GM23338 (cell line): ENCODE data around the gene RNF141. TPM values are rescaled to one million over a fixed set of nuclear protein-coding genes. Genes with fewer than 3 reads are reported as not detected.

Experiments used
- ATAC-seq: fragments of 200-7000 bp; cut with Tn5 transposase; 3 replicates; pipeline ENCODE4 v1.9.1; 2020
- DNase-seq: peaks from one replicate; pipeline ENCODE4 v3.0.0-alpha.2; 2015; ENCODE audit warnings: low spot score
- H2AFZ ChIP-seq: fragments of 200-600 bp; sonication (generic); 2 replicates; pipeline ENCODE4 v1.8.0; 2016; ENCODE audit warnings: antibody characterized with exemption, mild to moderate bottlenecking, moderate library complexity
- H3F3A ChIP-seq: fragments of 200-600 bp; sonication (generic); replicated peaks from 2 replicates; pipeline ENCODE4 v1.8.0; 2017; ENCODE audit warnings: antibody characterized with exemption, mixed run types, low read depth
- H3K27ac ChIP-seq: fragments of 200-600 bp; sonication (generic); 2 replicates; pipeline ENCODE4 v1.6.1; 2016; ENCODE audit warnings: low read depth
- H3K27me3 ChIP-seq: fragments of 200-600 bp; sonication (generic); 2 replicates; pipeline ENCODE4 v1.8.0; 2016; ENCODE audit warnings: mild to moderate bottlenecking, mixed run types, moderate library complexity; ENCODE audit not compliant: insufficient read depth
- H3K36me3 ChIP-seq: fragments of 200-600 bp; sonication (generic); 2 replicates; pipeline ENCODE4 v1.8.0; 2016; ENCODE audit warnings: mild to moderate bottlenecking; ENCODE audit not compliant: insufficient read depth
- H3K4me1 ChIP-seq: fragments of 200-600 bp; sonication (generic); 2 replicates; pipeline ENCODE4 v1.8.0; 2016; ENCODE audit warnings: mild to moderate bottlenecking, moderate library complexity; ENCODE audit not compliant: insufficient read depth
- H3K4me2 ChIP-seq: fragments of 200-600 bp; sonication (generic); 2 replicates; pipeline ENCODE4 v1.7.1; 2017; ENCODE audit warnings: mixed run types
- H3K4me3 ChIP-seq: fragments of 200-600 bp; sonication (generic); 2 replicates; pipeline ENCODE4 v1.6.1; 2016; ENCODE audit warnings: mixed run types
- H3K79me2 ChIP-seq: fragments of 200-600 bp; sonication (generic); replicated peaks from 2 replicates; pipeline ENCODE4 v1.8.0; 2017; ENCODE audit warnings: mild to moderate bottlenecking; ENCODE audit not compliant: insufficient read depth
- H3K9me2 ChIP-seq: fragments of 200-600 bp; sonication (generic); 2 replicates; pipeline ENCODE4 v1.8.0; 2017; ENCODE audit not compliant: insufficient read depth
- H4K20me1 ChIP-seq: fragments of 200-600 bp; sonication (generic); replicated peaks from 2 replicates; pipeline ENCODE4 v1.8.0; 2017; ENCODE audit warnings: mild to moderate bottlenecking; ENCODE audit not compliant: insufficient read depth
- H3K27ac Mint-ChIP-seq: 2 replicates; pipeline ENCODE4 v1.8.0; 2020; ENCODE audit warnings: inconsistent platforms, mild to moderate bottlenecking, moderate library complexity, mixed read lengths
- H3K27me3 Mint-ChIP-seq: 3 replicates; pipeline ENCODE4 v1.8.0; 2022; ENCODE audit warnings: low read depth, mild to moderate bottlenecking, moderate library complexity, mixed read lengths, inconsistent platforms; ENCODE audit not compliant: insufficient read depth, poor library complexity
- H3K36me3 Mint-ChIP-seq: 3 replicates; pipeline ENCODE4 v1.8.0; 2021; ENCODE audit warnings: low read depth, mild to moderate bottlenecking, inconsistent platforms, moderate library complexity, mixed read lengths
- H3K4me1 Mint-ChIP-seq: 3 replicates; pipeline ENCODE4 v1.8.0; 2020; ENCODE audit warnings: mild to moderate bottlenecking, inconsistent platforms, mixed read lengths
- H3K4me3 Mint-ChIP-seq: 3 replicates; pipeline ENCODE4 v1.8.0; 2021; ENCODE audit warnings: moderate library complexity, mild to moderate bottlenecking, inconsistent platforms, mixed read lengths
- H3K9me3 Mint-ChIP-seq: 3 replicates; pipeline ENCODE4 v1.8.0; 2020; ENCODE audit warnings: moderate library complexity, mild to moderate bottlenecking, inconsistent platforms, mixed read lengths
- CTCF ChIP-seq, 2 experiments: fragments of 200-600 bp in 1 of 2; sonication (generic) in 1 of 2; conservative IDR thresholded peaks; 2 replicates each; pipeline versions ENCODE4 v1.5.1 to v1.6.1; 2016 to 2017; ENCODE audit warnings: antibody characterized with exemption in 2 of 2, low read depth in 2 of 2, mild to moderate bottlenecking in 2 of 2, moderate library complexity in 1 of 2
- ETS1 ChIP-seq: IDR thresholded peaks from 2 replicates; pipeline ENCODE4 v1.6.1; 2016; ENCODE audit warnings: antibody characterized with exemption
- EZH2 ChIP-seq: fragments of 200-600 bp; sonication (generic); IDR thresholded peaks from one replicate; pipeline ENCODE4 v1.8.0; 2017; ENCODE audit warnings: antibody characterized with exemption, mild to moderate bottlenecking, low read depth; ENCODE audit not compliant: unreplicated experiment
- EZH2phosphoT487 ChIP-seq: fragments of 200-600 bp; sonication (generic); IDR thresholded peaks from one replicate; pipeline ENCODE4 v1.8.1; 2018; ENCODE audit warnings: antibody characterized with exemption; ENCODE audit not compliant: unreplicated experiment
- JUNB ChIP-seq: IDR thresholded peaks from one replicate; pipeline ENCODE4 v1.6.1; 2016; ENCODE audit warnings: antibody characterized with exemption; ENCODE audit not compliant: unreplicated experiment
- REST ChIP-seq: IDR thresholded peaks from one replicate; pipeline ENCODE4 v1.6.1; 2018; ENCODE audit warnings: antibody characterized with exemption; ENCODE audit not compliant: unreplicated experiment
- STAT1 ChIP-seq: IDR thresholded peaks from one replicate; pipeline ENCODE4 v1.6.1; 2016; ENCODE audit warnings: antibody characterized with exemption; ENCODE audit not compliant: unreplicated experiment
- ZNF462 ChIP-seq: fragments of 250-450 bp; sonication (Bioruptor Pico); IDR thresholded peaks from 2 replicates; pipeline ENCODE4 v1.5.0; 2020; ENCODE audit warnings: mild to moderate bottlenecking, moderate library complexity
- polyA plus RNA-seq: library from polyadenylated mRNA; unstranded; fragments of >200 nt; fragmentation: Nextera tagmentation; extraction: Ambion mirVana; gene quantifications from 2 replicates; pipeline ENCODE4 v1.2.1, GENCODE V29; 2016
- total RNA-seq: library from RNA; depleted of rRNA; stranded (reverse); fragments of >200 nt; shearing (Covaris generic); gene quantifications from 2 replicates; pipeline ENCODE4 v1.2.3, GENCODE V29; 2014

The RNF141 gene
- total and polyA plus RNA-seq, 2 experiments from 2014 or later, result 11.4 to 26.9 TPM

- Mint-ChIP-seq H3K9me3 (no peaks in the 10 kb centered on the region), H3K4me1 (peaks cover 16% of the 10 kb centered on the region), H3K36me3 (peaks cover 24% of the 10 kb centered on the region), H3K4me3 (no peak overlapping the region), H3K27me3 (peaks cover 7% of the 10 kb centered on the region), H3K27ac (no peak overlapping the region)
- Histone ChIP-seq H3K4me3 (no peak overlapping the region), H3K27me3 (no peaks in the 10 kb centered on the region), H3F3A (no peaks in the 10 kb centered on the region), H3K4me1 (no peaks in the 10 kb centered on the region), H3K27ac (no peak overlapping the region), H3K4me2 (no peak overlapping the region), H2AFZ (no peak overlapping the region), H4K20me1 (no peaks in the 10 kb centered on the region), H3K79me2 (no peaks in the 10 kb centered on the region), H3K9me2 (peaks cover 3% of the 10 kb centered on the region; the same call in 1 of the 2 replicates), H3K36me3 (no peaks in the 10 kb centered on the region)
- no peak for DNase-seq
- TF ChIP-seq REST, result no peak
- TF ChIP-seq CTCF (conservative IDR thresholded peaks at IDR 0.05; ENCODE audit: low read depth in 2 of 2), result no peak
- no peak for TF ChIP-seq EZH2
- TF ChIP-seq ZNF462, result no peak
- TF ChIP-seq STAT1, result no peak
- no peak for TF ChIP-seq ETS1
- TF ChIP-seq EZH2phosphoT487, result no peak
- TF ChIP-seq JUNB, result no peak
- ATAC-seq, result no peak
Measured at GRCh38 chr11:10497371-10498021, 43.5 kb downstream of the RNF141 start.
